Astrocyte of the cerebellum (primary cell): Measurements from ENCODE around the gene CARD18.

Experiments
- DNase-seq: peaks from one replicate; pipeline ENCODE4 v3.0.0-alpha.2; 2011; ENCODE audit warnings: low read depth
- H3K4me3 ChIP-seq: 2 replicates; pipeline ENCODE4 v1.5.1; 2011; ENCODE audit warnings: mild to moderate bottlenecking, low read depth, low read length, moderate library complexity
- in situ Hi-C: cut with HindIII; loops from 2 replicates; pipeline ENCODE4 v1.10.0; 2017; ENCODE audit warnings: low sequenced_read_pairs
- TF ChIP-seq, protein P1 (sequence below): IDR thresholded peaks from 2 replicates; pipeline ENCODE4 v1.5.1; 2012; ENCODE audit warnings: low read length, low read depth, moderate library complexity, mild to moderate bottlenecking; ENCODE audit errors: missing control alignments

The CARD18 gene

DNA sequence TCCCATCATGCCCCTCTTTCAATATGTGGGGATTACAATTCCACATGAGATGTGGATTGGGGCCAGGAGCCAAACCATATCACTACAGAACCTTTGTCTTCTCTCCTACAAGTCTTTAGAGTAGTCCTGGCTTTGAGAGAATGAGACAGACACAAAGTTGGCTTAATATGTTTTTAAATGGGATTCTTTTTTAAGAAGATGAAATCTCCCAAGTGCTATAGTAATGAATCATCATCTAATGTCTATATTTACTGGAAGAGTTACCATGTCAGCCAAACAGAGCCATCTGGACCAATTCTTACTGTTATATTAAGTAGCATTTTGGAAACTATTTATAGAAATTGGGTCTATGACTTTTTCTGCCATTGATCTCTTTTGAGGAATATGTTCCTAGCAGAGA, 38.1 kb upstream of the CARD18 start:
- H3K4me3 ChIP-seq: no peak overlapping the region
- TF ChIP-seq, protein P1, sequence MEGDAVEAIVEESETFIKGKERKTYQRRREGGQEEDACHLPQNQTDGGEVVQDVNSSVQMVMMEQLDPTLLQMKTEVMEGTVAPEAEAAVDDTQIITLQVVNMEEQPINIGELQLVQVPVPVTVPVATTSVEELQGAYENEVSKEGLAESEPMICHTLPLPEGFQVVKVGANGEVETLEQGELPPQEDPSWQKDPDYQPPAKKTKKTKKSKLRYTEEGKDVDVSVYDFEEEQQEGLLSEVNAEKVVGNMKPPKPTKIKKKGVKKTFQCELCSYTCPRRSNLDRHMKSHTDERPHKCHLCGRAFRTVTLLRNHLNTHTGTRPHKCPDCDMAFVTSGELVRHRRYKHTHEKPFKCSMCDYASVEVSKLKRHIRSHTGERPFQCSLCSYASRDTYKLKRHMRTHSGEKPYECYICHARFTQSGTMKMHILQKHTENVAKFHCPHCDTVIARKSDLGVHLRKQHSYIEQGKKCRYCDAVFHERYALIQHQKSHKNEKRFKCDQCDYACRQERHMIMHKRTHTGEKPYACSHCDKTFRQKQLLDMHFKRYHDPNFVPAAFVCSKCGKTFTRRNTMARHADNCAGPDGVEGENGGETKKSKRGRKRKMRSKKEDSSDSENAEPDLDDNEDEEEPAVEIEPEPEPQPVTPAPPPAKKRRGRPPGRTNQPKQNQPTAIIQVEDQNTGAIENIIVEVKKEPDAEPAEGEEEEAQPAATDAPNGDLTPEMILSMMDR: no peak
- in situ Hi-C loops: no loop called here
- peak; percentile 64 for DNase-seq

DNA sequence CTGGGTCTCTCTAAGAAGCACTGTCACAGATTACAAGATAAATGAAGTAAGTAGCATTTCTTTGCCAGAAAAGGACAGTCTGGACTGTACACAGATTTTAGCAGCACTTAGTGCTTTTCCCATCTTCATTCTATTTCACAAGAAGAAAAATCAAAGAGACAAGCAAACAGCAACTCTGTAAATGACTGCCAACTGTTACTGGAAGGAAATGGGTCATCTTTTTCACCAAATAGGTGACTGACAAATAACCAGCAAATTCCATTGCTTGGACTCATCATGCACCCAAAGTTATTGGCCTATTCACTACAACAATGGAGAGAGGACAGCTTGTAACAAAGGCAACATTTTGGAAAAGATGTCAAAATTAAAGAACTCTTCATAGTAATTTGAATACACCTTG, 28.9 kb upstream of the CARD18 start:
- in situ Hi-C loops: no loop called here
- TF ChIP-seq, protein P1: no peak
- H3K4me3 ChIP-seq: no peak overlapping the region
- DNase-seq: no peak

DNA sequence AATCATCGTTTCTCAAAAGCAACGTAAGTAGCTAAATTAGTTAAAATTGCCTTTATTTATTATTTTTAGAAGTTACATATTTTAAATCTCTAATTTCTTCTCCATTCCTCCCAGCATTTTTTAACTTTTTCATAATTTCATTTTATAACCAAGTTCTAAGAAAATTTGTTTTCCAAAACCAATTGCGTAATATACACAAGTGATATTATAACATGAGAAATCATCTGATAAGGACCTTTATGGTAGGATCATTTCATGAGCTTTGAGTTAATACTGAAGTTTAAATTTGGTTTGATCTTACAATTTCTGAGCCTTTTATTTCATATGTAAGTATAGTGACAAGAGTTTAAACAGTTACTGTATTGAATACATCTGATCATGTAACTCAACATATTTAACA, 27.7 kb upstream of the CARD18 start:
- DNase-seq: no peak
- in situ Hi-C loops: no loop called here
- TF ChIP-seq, protein P1: no peak
- H3K4me3 ChIP-seq: no peak overlapping the region

DNA sequence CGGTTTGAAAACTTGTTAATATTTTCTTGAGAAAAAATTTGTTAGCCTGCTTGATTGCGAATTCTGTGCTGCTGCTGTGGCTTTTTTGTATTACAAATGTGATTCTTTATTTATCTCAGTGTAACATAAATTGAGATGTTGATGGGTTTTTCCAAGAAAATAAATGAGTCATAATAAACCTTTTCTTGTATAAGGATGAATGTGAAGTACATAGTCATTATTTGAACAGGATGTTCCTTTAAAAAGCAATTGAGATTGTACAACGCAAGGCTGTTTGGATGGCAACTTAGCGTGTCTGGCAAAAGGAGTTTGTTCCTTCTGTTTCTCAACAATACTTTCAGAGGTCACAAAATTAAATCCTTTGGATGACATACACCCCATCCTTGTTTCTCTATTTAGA, 24.6 kb upstream of the CARD18 start:
- DNase-seq: no peak
- H3K4me3 ChIP-seq: no peak overlapping the region
- in situ Hi-C loops: no loop called here
- TF ChIP-seq, protein P1: no peak

DNA sequence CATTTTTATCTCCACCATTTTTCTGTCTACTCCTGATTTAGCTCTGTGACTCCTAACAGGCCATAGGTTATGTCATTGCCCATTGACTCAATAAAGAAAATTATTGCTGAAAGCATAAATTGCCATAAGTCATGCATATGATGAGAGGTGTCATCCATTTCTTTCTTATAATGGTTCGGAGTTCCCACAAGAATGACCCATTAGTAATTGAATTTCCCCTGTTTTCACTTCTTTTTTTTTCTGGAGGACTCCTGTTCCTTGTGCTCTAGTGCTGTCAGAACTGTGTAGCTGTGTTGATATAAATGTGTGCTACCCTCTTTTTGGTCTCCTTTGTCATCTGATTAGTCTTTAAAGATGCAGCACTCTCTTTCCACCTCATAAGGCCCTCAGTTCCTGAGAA, 22.9 kb upstream of the CARD18 start:
- in situ Hi-C loops: no loop called here

DNA sequence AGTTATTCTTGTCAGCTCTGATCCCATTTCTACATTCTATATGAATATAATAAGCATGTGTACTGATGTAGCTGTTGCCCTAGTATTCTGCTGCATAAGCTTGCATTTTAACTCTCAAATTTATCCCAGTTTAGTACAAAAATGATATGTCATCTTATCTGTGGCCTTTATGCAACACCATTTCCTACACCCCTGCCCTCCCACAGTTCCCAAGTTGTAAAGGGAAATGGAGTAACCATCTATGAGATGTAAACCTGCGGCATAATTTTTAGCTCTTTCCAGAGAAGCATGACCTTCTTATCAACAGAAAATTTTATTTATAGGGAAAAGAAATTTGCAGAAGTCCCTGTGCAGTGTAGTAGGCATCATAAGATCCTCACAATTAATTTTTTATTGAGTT, 18.9 kb upstream of the CARD18 start:
- in situ Hi-C loops: no loop called here
- H3K4me3 ChIP-seq: no peak overlapping the region
- no peak for DNase-seq
- TF ChIP-seq, protein P1: no peak

More for the DNA sequence above, 22.9 kb upstream of the CARD18 start:
- TF ChIP-seq, protein P1: no peak
- no peak overlapping the region for H3K4me3 ChIP-seq
- no peak for DNase-seq

DNA sequence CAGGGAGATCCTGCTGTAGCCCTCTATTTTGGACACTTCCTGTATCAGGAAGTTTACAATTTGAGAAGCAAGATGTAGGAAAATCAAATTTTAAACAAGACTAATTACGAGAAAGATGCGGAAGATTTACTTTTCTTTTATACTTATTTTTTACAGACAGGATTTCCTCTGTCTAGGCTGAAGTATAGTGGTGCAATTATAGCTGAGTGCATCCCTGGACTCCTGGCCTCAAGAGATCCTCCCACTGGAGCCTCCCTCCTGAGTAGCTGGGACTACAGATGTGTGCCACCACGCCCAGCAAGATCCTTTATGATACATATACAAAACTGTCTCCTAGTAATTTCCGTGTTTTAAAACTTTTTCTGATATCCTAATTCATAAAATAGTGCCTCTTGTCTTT, 17.2 kb upstream of the CARD18 start:
- TF ChIP-seq, protein P1: no peak
- in situ Hi-C loops: no loop called here
- H3K4me3 ChIP-seq: no peak overlapping the region
- DNase-seq: no peak
